HG03175 (cell line): ENCODE results near the gene CBLIF.
"Not testable (repeated sequence)": the region's sequence is repeated elsewhere in the genome, so short reads cannot be mapped to it uniquely, and the experiment has no call there.

Source experiments
- ATAC-seq: cut with Tn5 transposase; IDR thresholded peaks from one replicate; pipeline ENCODE4 v1.9.1; 2021; ENCODE audit warnings: mild to moderate bottlenecking, moderate library complexity; ENCODE audit not compliant: unreplicated experiment

The CBLIF gene

DNA sequence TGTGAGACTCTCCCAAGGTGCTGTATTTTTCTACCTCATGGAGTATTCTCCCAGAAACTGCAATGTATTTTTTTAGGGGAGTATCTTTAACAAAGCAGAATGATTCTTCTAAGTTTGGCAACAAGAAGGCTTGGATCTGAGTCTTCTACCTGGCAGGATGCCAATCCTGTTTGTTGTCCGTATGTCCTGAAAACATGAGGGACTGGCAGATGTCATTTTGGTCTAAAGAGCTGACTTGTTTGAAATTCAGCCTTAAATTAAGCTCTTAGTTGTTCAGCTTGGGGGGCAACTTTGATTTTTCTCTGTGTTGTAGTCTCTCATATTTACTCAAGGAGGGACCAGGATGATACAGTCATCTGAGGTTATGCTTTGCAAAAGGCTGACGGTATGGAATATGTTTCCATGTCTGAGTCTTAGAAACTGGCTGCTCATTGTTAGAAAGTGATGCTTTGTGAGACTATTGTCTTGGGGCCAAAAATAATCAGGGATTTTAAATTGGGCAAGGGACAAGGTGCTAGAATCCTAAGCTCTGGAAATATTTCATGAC lies 44.1 kb downstream of the CBLIF start:
- ATAC-seq: no peak

DNA sequence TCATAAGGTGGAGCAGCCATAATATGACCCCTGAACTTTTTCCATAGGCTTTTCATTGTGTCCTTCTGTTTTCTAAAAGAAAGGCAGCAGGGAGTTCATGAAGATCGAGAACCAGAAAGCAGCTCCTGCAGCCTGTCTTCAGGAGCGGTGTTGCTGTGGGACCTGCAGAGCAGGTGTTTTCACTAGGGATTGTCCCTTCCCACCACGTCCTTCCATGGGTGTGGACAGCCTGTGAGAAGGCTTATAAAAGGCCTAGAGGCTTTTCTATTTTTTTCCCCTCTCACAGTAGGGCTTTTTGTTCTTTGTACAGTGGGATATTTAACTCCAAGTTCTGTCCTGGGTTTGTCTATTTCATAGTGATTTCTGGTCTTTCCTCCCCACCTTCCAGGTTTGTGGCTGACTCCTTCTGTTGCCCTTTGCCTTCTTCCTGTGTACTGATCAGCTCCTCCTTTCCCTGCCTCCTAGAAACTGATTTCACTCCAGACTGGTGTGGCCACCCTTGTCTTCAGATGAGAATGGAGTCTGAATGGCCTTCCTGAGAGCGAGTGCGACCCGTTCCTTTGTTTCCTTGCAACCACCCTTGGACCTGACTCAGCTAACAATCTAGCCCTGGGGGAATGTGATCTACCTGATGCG lies 44.8 kb downstream of the CBLIF start:
- ATAC-seq: no peak

DNA sequence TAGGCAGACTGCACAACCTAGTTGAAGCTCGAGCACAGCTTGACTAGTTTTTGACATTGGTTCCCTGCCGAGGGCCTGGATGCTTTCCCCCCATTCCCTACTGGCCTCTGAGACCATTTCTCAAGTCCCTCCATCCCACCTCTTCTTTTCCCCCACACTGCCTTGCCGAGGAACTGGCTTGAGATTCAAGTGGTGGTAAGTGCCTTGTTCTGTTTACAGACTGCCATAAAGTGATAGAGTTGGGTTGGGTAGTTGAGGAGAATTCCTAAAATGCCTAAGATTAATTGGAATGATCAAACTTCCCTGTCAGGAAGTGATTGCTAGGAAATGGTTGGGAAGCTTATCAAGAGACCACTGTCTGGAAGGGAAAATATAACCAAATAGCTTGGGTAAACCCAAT lies 50.9 kb downstream of the CBLIF start:
- ATAC-seq: no peak

DNA sequence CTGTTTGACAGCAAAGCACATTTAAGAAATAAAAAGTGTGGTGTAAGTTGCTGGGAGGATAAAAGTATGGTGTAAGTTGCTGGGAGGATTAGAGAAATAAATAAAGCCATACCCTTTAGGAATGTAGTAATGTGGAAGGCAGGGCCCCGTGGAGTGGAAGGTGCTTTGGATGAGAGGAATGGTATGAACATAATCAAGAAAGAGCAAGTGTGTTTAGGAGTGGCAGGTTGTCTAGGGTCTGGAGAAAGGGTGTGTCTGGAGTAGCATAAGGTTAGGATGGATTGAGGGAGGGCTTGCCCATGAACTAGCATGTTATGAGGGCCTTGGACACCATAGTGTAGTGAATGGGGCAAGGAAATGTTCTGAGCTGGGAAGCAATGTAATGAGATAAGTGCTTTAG lies 52.8 kb downstream of the CBLIF start:
- ATAC-seq: no peak

DNA sequence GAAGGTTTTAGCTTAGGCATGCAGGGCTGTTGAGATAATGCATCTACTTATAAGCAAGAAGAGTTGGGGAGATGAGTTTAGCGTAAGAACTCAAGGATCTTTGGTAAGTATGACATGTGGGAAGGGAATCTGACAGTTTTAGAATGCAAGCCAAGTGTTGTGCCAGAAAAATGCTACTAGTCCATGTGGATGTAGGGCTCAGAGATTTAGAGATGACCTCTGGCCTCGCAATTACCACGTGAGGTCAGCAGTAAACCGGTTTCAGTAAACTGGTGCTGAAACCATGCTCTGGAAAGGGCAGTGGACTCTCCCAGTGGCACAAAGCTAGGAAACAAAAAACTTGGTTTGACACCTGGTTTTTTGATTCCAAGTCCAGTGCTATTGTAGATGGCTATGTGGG lies 53.7 kb downstream of the CBLIF start:
- no peak for ATAC-seq

DNA sequence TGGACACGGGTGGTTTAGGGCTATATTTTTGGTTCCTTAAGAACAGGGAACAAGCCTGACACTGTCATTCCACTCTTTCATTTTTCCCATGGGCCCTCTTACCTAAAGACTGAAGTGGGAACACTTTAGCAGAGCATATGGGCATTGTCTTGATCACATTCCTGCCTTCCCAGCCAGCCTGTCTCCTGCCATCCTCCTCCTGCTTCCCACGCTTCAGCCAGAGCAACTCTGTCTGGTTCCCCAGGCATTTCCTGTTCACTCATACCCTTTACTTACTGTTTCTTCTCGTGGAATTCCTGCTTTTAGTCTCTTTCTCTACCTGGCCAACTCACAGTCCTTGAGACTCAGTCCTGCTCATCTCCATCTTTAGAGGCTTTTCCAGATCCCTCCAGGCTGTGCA lies 57.5 kb downstream of the CBLIF start:
- no peak for ATAC-seq

DNA sequence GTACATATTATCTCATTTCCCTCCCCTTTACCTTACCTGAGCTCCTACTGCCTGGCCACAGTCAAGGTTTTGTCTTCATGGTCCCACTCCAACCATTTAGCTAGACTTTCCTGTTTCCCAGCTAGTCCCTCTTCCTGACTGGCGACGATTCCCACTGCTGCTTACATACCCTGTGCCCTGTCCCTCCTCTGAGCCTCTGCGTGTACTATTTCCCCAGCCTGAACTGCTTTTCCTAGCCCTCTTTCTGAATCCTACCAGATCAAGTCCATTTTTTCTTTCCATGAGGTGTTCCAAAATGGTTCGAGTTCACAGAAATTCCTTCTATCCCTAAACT lies 58.1 kb downstream of the CBLIF start:
- no peak for ATAC-seq

DNA sequence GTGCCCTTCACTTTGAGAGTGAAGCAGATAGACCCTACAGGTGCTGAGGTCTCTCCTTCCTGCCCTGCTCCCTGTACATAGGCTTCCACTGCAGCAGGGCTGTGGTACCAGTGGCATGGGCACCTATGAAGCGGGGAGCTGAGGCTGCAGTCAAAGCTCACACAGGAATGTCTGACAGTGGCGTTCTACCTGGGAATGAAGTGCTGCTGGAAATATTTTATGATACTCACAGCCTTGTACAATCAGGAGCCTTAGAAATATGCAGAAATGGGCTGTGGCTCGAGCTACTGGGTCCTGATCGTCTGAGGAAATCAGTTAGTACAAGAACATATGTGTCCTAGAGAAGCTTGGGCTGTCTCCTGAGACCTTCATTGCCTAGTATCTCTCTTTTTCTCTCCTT lies 59.5 kb downstream of the CBLIF start:
- ATAC-seq: no peak

DNA sequence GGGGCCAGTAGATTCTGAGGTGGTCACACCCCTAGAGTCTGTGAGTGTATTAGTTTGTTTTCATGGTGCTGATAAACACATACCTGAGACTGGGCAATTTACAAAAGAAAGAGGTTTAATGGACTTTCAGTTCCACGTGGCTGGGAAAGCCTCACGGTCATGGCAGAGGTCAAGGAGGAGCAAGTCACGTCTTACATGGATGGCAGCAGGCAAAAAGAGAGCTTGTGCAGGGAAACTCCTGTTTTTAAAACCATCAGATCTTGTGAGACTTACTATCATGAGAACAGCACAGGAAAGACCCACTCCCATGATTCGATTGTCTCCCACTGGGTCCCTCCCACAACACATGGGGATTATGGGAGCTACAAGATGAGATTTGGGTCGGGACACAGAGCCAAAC lies 60.9 kb downstream of the CBLIF start:
- not testable (repeated sequence) for ATAC-seq

DNA sequence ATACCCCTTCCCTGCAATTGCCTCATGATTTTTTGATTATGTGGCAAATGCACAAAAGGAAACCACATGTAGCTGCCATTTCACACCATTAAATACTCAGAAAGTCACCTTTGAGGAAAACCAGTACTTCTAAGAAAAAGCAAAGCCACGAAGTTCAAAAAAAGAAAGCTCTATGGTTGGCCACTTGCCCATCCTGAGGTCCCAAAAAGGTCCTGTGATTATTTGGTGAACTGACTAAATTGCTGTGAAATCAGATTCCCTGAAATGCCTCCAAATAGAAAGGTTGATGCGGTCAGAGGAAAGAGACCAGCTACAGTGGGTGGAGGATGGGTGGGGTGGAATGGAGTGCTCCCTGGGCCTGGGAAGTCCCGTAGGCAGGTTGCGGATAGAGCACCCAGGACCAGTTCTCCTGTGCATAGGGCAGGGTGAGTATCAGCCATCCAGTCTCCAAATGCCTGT lies 61.6 kb downstream of the CBLIF start:
- ATAC-seq: no peak

DNA sequence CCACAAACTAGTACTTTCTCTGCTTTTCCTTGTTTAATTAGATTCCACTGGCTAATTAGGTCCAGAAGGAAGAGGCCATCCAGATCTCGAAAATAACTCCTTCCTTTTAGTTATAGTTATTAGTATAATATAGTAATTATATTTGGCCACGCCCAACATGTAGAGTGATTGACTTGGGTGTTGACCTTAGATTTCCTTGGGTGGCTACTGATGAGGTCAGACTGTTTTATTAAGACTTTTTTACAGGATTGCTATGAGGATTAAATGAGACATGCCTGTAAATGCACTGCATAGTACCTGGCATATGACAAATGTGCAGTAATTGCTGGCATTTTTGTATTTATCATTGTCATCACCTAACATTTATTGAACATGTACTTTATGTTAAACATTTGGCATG lies 63.2 kb downstream of the CBLIF start:
- ATAC-seq: no peak

DNA sequence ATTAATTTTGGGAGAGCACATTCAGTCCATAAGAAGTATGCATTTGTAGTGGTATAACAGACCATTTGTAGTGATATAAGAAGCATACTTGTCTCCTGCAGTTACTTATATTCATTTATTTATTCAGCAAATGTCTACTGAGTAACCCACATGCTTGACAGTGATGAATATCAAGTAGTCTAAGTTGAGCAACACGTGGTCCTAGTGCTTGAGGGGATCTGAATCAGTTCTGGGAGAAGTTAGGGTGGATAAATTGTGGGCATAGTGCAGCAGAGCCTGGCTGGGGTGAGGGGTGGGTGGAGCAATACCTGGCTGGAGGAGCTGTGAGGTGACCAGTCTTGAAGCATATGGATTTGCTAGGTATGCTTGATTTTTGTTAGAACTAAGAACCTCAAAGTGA lies 65.8 kb downstream of the CBLIF start:
- no peak for ATAC-seq
